ENCODE results near the gene USP5. TPM values are rescaled to one million over a fixed set of nuclear protein-coding genes. Genes with fewer than 3 reads are reported as not detected.

USP5 gene
- total RNA-seq, 1 experiment from 2014 or later, result 158 TPM

- H3K4me1 Mint-ChIP-seq, result peaks cover 14% of the 10 kb centered on the region
- peaks cover 56% of the 10 kb centered on the region for H3K36me3 Mint-ChIP-seq
- no peak overlapping the region for H3K4me3 Mint-ChIP-seq
- TF ChIP-seq ELF4 (CRISPR knock-in tag; IDR thresholded peaks at IDR 0.05; ENCODE audit: low read depth) (no peak), E2F1 (CRISPR knock-in tag; IDR thresholded peaks at IDR 0.05) (no peak), SOX15 (CRISPR knock-in tag; IDR thresholded peaks at IDR 0.05) (no peak), FOXK1 (CRISPR knock-in tag; IDR thresholded peaks at IDR 0.05) (no peak), SMAD3 (CRISPR knock-in tag; IDR thresholded peaks at IDR 0.05; ENCODE audit: borderline replicate concordance) (no peak), ZNF425 (CRISPR knock-in tag; conservative IDR thresholded peaks at IDR 0.05) (no peak)
- TF ChIP-seq, protein P1, sequence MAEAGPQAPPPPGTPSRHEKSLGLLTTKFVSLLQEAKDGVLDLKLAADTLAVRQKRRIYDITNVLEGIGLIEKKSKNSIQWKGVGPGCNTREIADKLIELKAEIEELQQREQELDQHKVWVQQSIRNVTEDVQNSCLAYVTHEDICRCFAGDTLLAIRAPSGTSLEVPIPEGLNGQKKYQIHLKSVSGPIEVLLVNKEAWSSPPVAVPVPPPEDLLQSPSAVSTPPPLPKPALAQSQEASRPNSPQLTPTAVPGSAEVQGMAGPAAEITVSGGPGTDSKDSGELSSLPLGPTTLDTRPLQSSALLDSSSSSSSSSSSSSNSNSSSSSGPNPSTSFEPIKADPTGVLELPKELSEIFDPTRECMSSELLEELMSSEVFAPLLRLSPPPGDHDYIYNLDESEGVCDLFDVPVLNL (CRISPR knock-in tag; IDR thresholded peaks at IDR 0.05; ENCODE audit: borderline replicate concordance, low read depth), result no peak
- TF ChIP-seq, protein P2, sequence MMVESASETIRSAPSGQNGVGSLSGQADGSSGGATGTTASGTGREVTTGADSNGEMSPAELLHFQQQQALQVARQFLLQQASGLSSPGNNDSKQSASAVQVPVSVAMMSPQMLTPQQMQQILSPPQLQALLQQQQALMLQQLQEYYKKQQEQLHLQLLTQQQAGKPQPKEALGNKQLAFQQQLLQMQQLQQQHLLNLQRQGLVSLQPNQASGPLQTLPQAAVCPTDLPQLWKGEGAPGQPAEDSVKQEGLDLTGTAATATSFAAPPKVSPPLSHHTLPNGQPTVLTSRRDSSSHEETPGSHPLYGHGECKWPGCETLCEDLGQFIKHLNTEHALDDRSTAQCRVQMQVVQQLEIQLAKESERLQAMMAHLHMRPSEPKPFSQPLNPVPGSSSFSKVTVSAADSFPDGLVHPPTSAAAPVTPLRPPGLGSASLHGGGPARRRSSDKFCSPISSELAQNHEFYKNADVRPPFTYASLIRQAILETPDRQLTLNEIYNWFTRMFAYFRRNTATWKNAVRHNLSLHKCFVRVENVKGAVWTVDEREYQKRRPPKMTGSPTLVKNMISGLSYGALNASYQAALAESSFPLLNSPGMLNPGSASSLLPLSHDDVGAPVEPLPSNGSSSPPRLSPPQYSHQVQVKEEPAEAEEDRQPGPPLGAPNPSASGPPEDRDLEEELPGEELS (CRISPR knock-in tag; IDR thresholded peaks at IDR 0.05), result no peak
- ChIA-PET POLR2A (no interaction called here), CTCF (no interaction called here)
- H3K9me3 Mint-ChIP-seq, result no peaks in the 10 kb centered on the region
- no peak for DNase-seq (ENCODE audit: low spot score)
- no peaks in the 10 kb centered on the region for H3K27me3 Mint-ChIP-seq (ENCODE audit: low read depth)
- H3K27ac Mint-ChIP-seq, result no peak overlapping the region
- ATAC-seq, result no peak
Measured at GRCh38 chr12:6847676-6848075, 4.3 kb upstream of the USP5 start.

DNA sequence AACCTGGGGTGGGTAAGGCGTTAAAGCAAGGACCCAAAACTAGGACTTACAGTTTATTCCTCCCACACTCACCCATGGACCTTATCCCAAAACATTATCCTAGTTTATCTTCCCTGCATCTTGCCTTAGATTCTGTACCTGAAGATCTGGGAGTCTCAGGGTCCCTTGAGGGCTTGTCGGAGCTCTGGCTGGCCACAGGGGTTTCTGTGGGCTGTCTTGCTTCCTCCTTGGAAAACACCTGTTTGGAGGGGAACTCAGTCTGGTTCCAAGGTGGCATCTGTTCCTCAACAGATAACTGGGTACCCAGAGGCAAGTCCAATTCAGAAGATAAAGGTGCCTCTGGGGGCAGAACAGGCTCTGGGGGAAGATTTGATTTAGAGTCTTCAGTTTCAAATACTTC lies 2.5 kb upstream of the USP5 start:
- H3K9me3 Mint-ChIP-seq, result no peaks in the 10 kb centered on the region
- peak overlapping the region; percentile 95 for H3K4me3 Mint-ChIP-seq
- POLR2A ChIA-PET, result interaction anchor here (1.4 kb wide), 1 partner anchor 16 kb away, joined by 6 read pairs; no protein-coding TSS in a partner anchor
- no peak overlapping the region; the same call in 1 of the 2 replicates for H3K27ac Mint-ChIP-seq
- H3K27me3 Mint-ChIP-seq (ENCODE audit: low read depth), result no peaks in the 10 kb centered on the region
- H3K4me1 Mint-ChIP-seq, result peaks cover 19% of the 10 kb centered on the region
- CTCF ChIA-PET, result interaction anchor here (0.6 kb wide), 1 partner anchor 93 kb away, joined by 5 read pairs; no protein-coding TSS in a partner anchor
- peaks cover 43% of the 10 kb centered on the region for H3K36me3 Mint-ChIP-seq
- ATAC-seq (no peak), DNase-seq (ENCODE audit: low spot score) (no peak)
- TF ChIP-seq PRRX2 (CRISPR knock-in tag; IDR thresholded peaks at IDR 0.05) (no peak), FOXK1 (CRISPR knock-in tag; IDR thresholded peaks at IDR 0.05) (no peak), ZNF416 (CRISPR knock-in tag; IDR thresholded peaks at IDR 0.05) (no peak), FOXP1 (CRISPR knock-in tag; IDR thresholded peaks at IDR 0.05; ENCODE audit: borderline replicate concordance) (no peak), SMAD3 (CRISPR knock-in tag; IDR thresholded peaks at IDR 0.05; ENCODE audit: borderline replicate concordance) (no peak), E2F1 (CRISPR knock-in tag; IDR thresholded peaks at IDR 0.05) (no peak), ERG (CRISPR knock-in tag; IDR thresholded peaks at IDR 0.05) (no peak), ESRRA (CRISPR knock-in tag; IDR thresholded peaks at IDR 0.05; ENCODE audit: borderline replicate concordance) (no peak)
- TF ChIP-seq, protein P3, sequence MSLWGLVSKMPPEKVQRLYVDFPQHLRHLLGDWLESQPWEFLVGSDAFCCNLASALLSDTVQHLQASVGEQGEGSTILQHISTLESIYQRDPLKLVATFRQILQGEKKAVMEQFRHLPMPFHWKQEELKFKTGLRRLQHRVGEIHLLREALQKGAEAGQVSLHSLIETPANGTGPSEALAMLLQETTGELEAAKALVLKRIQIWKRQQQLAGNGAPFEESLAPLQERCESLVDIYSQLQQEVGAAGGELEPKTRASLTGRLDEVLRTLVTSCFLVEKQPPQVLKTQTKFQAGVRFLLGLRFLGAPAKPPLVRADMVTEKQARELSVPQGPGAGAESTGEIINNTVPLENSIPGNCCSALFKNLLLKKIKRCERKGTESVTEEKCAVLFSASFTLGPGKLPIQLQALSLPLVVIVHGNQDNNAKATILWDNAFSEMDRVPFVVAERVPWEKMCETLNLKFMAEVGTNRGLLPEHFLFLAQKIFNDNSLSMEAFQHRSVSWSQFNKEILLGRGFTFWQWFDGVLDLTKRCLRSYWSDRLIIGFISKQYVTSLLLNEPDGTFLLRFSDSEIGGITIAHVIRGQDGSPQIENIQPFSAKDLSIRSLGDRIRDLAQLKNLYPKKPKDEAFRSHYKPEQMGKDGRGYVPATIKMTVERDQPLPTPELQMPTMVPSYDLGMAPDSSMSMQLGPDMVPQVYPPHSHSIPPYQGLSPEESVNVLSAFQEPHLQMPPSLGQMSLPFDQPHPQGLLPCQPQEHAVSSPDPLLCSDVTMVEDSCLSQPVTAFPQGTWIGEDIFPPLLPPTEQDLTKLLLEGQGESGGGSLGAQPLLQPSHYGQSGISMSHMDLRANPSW (CRISPR knock-in tag; conservative IDR thresholded peaks at IDR 0.05; ENCODE audit: low read depth), result no peak

All from WTC11 (cell line).